Neural progenitor cell (in vitro differentiated cells): ENCODE results near the gene SLAMF6. TPM values are rescaled to one million over a fixed set of nuclear protein-coding genes. Genes with fewer than 3 reads are reported as not detected.
"Not testable (repeated sequence)": the region's sequence is repeated elsewhere in the genome, so short reads cannot be mapped to it uniquely, and the experiment has no call there.

Experiments used
- DNase-seq: peaks from one replicate; pipeline ENCODE4 v3.0.0-alpha.2; 2016; ENCODE audit warnings: low spot score
- H2AFZ ChIP-seq: fragments of 200-600 bp; sonication (generic); replicated peaks from 2 replicates; pipeline ENCODE4 v1.6.1; 2016; ENCODE audit warnings: antibody characterized with exemption
- H3F3A ChIP-seq: fragments of 200-600 bp; sonication (generic); 2 replicates; pipeline ENCODE4 v1.6.1; 2016; ENCODE audit warnings: antibody characterized with exemption, low read depth
- H3K27ac ChIP-seq: fragments of 200-600 bp; sonication (generic); 2 replicates; pipeline ENCODE4 v1.5.1; 2016; ENCODE audit warnings: mild to moderate bottlenecking
- H3K27me3 ChIP-seq: fragments of 200-600 bp; sonication (generic); 2 replicates; pipeline ENCODE4 v1.6.1; 2016; ENCODE audit warnings: mild to moderate bottlenecking, moderate library complexity
- H3K36me3 ChIP-seq: fragments of 200-600 bp; sonication (generic); 2 replicates; pipeline ENCODE4 v1.5.1; 2016
- H3K4me1 ChIP-seq: fragments of 200-600 bp; sonication (generic); 2 replicates; pipeline ENCODE4 v1.6.1; 2016; ENCODE audit warnings: mixed run types
- H3K4me2 ChIP-seq: fragments of 200-600 bp; sonication (generic); 2 replicates; pipeline ENCODE4 v1.6.1; 2016
- H3K4me3 ChIP-seq: fragments of 200-600 bp; sonication (generic); 2 replicates; pipeline ENCODE4 v1.5.1; 2016
- H3K79me2 ChIP-seq: fragments of 200-600 bp; sonication (generic); 2 replicates; pipeline ENCODE4 v1.6.1; 2016; ENCODE audit warnings: low read depth
- H3K9ac ChIP-seq: fragments of 200-600 bp; sonication (generic); 2 replicates; pipeline ENCODE4 v1.6.1; 2016
- H3K9me3 ChIP-seq: fragments of 200-600 bp; sonication (generic); 2 replicates; pipeline ENCODE4 v1.5.1; 2016; ENCODE audit warnings: low read depth
- H4K20me1 ChIP-seq: fragments of 200-600 bp; sonication (generic); 2 replicates; pipeline ENCODE4 v1.6.1; 2016; ENCODE audit warnings: low read depth
- H3K27ac Mint-ChIP-seq: 3 replicates; pipeline ENCODE4 v1.8.0; 2021; ENCODE audit warnings: mixed read lengths
- H3K27me3 Mint-ChIP-seq: 2 replicates; pipeline ENCODE4 v1.8.0; 2022; ENCODE audit warnings: low read depth, mild to moderate bottlenecking, inconsistent platforms, moderate library complexity, mixed read lengths; ENCODE audit not compliant: insufficient read depth
- H3K36me3 Mint-ChIP-seq: 3 replicates; pipeline ENCODE4 v1.8.0; 2021; ENCODE audit warnings: mixed read lengths
- H3K4me1 Mint-ChIP-seq: 3 replicates; pipeline ENCODE4 v1.8.0; 2021; ENCODE audit warnings: mixed read lengths
- H3K4me3 Mint-ChIP-seq: 3 replicates; pipeline ENCODE4 v1.8.0; 2021; ENCODE audit warnings: mild to moderate bottlenecking, moderate library complexity, mixed read lengths
- H3K9me3 Mint-ChIP-seq: 3 replicates; pipeline ENCODE4 v1.8.0; 2020; ENCODE audit warnings: mixed read lengths
- CTCF ChIP-seq: fragments of 200-600 bp; sonication (generic); IDR thresholded peaks from 2 replicates; pipeline ENCODE4 v1.5.1; 2017; ENCODE audit warnings: antibody characterized with exemption, mild to moderate bottlenecking
- EZH2 ChIP-seq: fragments of 200-600 bp; sonication (generic); IDR thresholded peaks from 2 replicates; pipeline ENCODE4 v1.6.1; 2017; ENCODE audit warnings: antibody characterized with exemption, mild to moderate bottlenecking, moderate library complexity
- EZH2phosphoT487 ChIP-seq: fragments of 200-600 bp; sonication (generic); IDR thresholded peaks from 2 replicates; pipeline ENCODE4 v1.6.1; 2017; ENCODE audit warnings: antibody characterized with exemption
- total RNA-seq: library from RNA; depleted of rRNA; stranded (reverse); fragments of >200 nt; gene quantifications from 2 replicates; pipeline ENCODE4 v1.2.3, GENCODE V29; 2015; ENCODE audit warnings: low replicate concordance

Gene SLAMF6
- total RNA-seq, 1 donor from 2014 or later, result not detected

DNA sequence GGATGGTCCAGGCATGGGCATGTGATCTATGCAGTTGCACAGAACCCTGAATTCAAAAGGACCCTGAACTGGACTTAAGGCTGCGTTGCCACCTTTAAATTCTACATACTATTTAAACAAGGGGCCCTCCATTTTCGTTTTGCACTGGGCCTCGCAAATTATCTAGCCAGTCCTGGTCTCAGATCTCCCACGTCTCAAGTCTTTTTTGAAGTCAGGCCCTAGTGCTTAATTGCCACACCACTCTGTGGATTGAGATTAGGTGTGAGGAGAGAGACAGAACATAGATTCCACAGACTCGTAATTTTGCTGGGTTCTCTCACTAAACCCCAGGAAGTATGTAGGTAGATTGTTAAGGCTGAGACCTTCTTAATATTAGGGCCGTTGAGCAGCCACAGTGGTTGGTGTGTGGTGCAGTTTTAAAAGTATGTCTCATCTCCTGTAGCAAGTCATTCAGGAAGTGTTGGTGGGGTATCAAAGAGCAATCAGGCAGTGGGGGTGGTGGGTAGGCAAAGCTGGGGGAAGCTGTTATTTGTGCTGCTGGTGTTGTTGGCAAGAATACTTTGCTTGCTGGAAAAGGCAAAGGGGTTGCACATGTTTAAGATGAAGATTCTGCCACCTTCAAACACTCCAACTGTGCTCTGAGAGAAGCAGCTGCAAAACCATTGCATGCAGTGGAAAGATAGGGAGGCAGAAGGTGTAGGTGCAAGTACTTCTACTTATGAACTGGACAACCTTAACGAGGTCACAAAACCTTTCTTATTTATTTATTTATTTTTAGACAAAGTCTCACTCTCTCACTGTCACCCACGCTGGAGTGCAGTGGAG is 45.0 kb upstream of the SLAMF6 start:
- no peak overlapping the region for H3K27ac ChIP-seq
- no peaks in the 10 kb centered on the region for H3K9me3 ChIP-seq
- no peaks in the 10 kb centered on the region for H3K4me1 Mint-ChIP-seq
- H3K4me3 Mint-ChIP-seq, result no peak overlapping the region
- H3K27ac Mint-ChIP-seq, result no peak overlapping the region
- no peaks in the 10 kb centered on the region for H3K36me3 ChIP-seq
- H3K27me3 Mint-ChIP-seq, result no peaks in the 10 kb centered on the region
- no peak overlapping the region for H2AFZ ChIP-seq
- no peaks in the 10 kb centered on the region for H4K20me1 ChIP-seq
- TF ChIP-seq EZH2 (no peak), EZH2phosphoT487 (no peak), CTCF (no peak)
- H3K27me3 ChIP-seq, result no peaks in the 10 kb centered on the region
- peaks cover 3% of the 10 kb centered on the region for H3K9me3 Mint-ChIP-seq
- H3K9ac ChIP-seq, result no peak overlapping the region
- no peaks in the 10 kb centered on the region for H3K4me1 ChIP-seq
- no peak for DNase-seq
- no peaks in the 10 kb centered on the region for H3K36me3 Mint-ChIP-seq
- H3K4me3 ChIP-seq, result no peak overlapping the region
- H3K4me2 ChIP-seq, result no peak overlapping the region
- no peaks in the 10 kb centered on the region for H3K79me2 ChIP-seq
- H3F3A ChIP-seq, result no peaks in the 10 kb centered on the region

DNA sequence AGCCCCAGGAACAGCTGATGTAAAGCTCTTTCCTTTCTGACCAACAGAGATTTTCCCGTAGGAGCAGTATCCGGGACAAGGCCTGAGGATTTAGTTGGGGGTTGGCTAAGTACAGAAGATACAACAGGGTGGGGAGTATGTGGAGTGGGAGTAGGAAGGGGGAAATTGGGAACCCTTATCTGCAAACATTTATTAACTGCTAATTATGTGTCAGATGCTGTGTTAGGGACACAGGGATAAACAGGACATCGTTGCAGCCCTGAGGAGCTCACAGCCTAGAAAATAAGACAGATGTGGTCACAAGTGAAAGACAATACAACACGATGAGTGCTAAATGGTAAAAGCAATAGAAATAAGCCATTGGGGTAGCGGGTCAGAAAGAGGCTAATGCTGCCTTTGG is 44.3 kb upstream of the SLAMF6 start:
- Histone ChIP-seq H3K4me2 (no peak overlapping the region), H3K36me3 (no peaks in the 10 kb centered on the region), H2AFZ (peak overlapping the region; percentile 34), H3K4me3 (no peak overlapping the region), H3K9me3 (no peaks in the 10 kb centered on the region), H3K79me2 (no peaks in the 10 kb centered on the region), H4K20me1 (no peaks in the 10 kb centered on the region), H3K4me1 (no peaks in the 10 kb centered on the region), H3F3A (no peaks in the 10 kb centered on the region), H3K27me3 (no peaks in the 10 kb centered on the region), H3K27ac (no peak overlapping the region), H3K9ac (no peak overlapping the region)
- H3K36me3 Mint-ChIP-seq, result no peaks in the 10 kb centered on the region
- no peak for TF ChIP-seq CTCF
- TF ChIP-seq EZH2, result no peak
- no peak for TF ChIP-seq EZH2phosphoT487
- no peak overlapping the region for H3K27ac Mint-ChIP-seq
- no peaks in the 10 kb centered on the region for H3K4me1 Mint-ChIP-seq
- no peaks in the 10 kb centered on the region for H3K27me3 Mint-ChIP-seq
- peaks cover 6% of the 10 kb centered on the region for H3K9me3 Mint-ChIP-seq
- DNase-seq, result no peak
- no peak overlapping the region for H3K4me3 Mint-ChIP-seq

DNA sequence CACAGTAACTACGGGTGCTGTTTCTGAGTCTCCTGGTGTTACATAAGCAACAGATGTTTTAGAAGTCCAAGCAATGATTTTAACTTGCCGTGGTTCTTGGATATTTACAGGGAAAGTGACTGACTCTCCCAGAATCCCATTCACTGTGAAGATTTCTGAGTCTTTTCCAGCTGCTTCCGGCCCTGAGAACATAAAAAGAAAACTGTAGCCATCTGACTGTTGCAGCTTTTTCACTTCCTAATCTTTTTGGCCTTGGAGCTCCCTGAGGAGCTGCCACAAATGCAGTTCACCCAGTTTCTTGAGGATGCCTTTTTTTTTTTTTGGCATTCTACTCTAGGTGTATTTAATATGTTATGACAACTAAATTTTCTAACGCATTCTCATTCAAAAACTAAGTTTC is 42.5 kb upstream of the SLAMF6 start:
- H3K4me1 Mint-ChIP-seq, result no peaks in the 10 kb centered on the region
- no peak for DNase-seq
- H2AFZ ChIP-seq, result no peak overlapping the region
- no peak overlapping the region for H3K4me2 ChIP-seq
- no peak overlapping the region for H3K27ac ChIP-seq
- H3K36me3 Mint-ChIP-seq, result no peaks in the 10 kb centered on the region
- H3K9me3 ChIP-seq, result no peaks in the 10 kb centered on the region
- H3F3A ChIP-seq, result no peaks in the 10 kb centered on the region
- H3K27ac Mint-ChIP-seq, result no peak overlapping the region
- H3K9ac ChIP-seq, result no peak overlapping the region
- no peaks in the 10 kb centered on the region for H3K36me3 ChIP-seq
- no peak overlapping the region for H3K4me3 Mint-ChIP-seq
- TF ChIP-seq EZH2phosphoT487, result no peak
- H3K4me3 ChIP-seq, result no peak overlapping the region
- no peaks in the 10 kb centered on the region for H3K4me1 ChIP-seq
- no peaks in the 10 kb centered on the region for H3K27me3 Mint-ChIP-seq
- H4K20me1 ChIP-seq, result no peaks in the 10 kb centered on the region
- H3K79me2 ChIP-seq, result no peaks in the 10 kb centered on the region
- H3K9me3 Mint-ChIP-seq, result peaks cover 9% of the 10 kb centered on the region
- no peaks in the 10 kb centered on the region for H3K27me3 ChIP-seq

- not testable (repeated sequence) for H3K36me3 Mint-ChIP-seq, H3K27me3 ChIP-seq, H3K4me3 ChIP-seq, H3K4me1 Mint-ChIP-seq, H4K20me1 ChIP-seq, H3K9ac ChIP-seq, H3K4me1 ChIP-seq, H3K79me2 ChIP-seq, H3K4me2 ChIP-seq, H3K4me3 Mint-ChIP-seq, H3K27ac ChIP-seq, H2AFZ ChIP-seq, H3K27ac Mint-ChIP-seq, H3F3A ChIP-seq, H3K36me3 ChIP-seq, DNase-seq, H3K27me3 Mint-ChIP-seq, H3K9me3 ChIP-seq
- peaks cover 10% of the 10 kb centered on the region for H3K9me3 Mint-ChIP-seq
Measured at GRCh38 chr1:160563230-160563629, 40.2 kb upstream of the SLAMF6 start.

DNA sequence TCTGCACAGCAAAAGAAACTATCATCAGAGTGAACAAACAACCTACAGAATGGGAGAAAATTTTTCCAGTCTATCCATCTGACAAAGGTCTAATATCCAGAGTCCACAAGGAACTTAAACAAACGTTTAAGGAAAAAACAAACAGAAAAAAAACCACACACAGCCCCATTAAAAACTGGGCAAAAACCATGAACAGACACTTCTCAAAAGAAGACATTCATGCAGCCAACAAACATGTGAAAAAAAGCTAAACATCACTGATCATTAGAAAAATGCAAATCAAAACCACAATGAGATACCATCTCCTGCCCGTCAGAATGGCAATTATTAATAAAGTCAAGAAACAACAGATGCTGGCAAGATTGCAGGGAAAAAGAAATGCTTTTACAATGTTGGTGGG is 39.7 kb upstream of the SLAMF6 start:
- H3K36me3 Mint-ChIP-seq, H3K27me3 ChIP-seq, H3K9ac ChIP-seq: not testable (repeated sequence)

More for the DNA sequence above, 39.7 kb upstream of the SLAMF6 start:
- H3K27me3 Mint-ChIP-seq, H3K4me2 ChIP-seq, H3K4me3 Mint-ChIP-seq, H3K4me1 Mint-ChIP-seq, H3K27ac ChIP-seq, H3K4me3 ChIP-seq, DNase-seq, H4K20me1 ChIP-seq, H3K27ac Mint-ChIP-seq, H3K4me1 ChIP-seq, H2AFZ ChIP-seq, H3K79me2 ChIP-seq, H3F3A ChIP-seq, H3K9me3 ChIP-seq, H3K36me3 ChIP-seq: not testable (repeated sequence)
- peaks cover 10% of the 10 kb centered on the region for H3K9me3 Mint-ChIP-seq
